HEK293 (cell line): Measurements from ENCODE around the gene NRL.
A peak's percentile ranks its signal among the peaks of the same experiment; 100 is the strongest.

Experiments used
- GLIS1 ChIP-seq: fragments of 450-650 bp; formaldehyde crosslinking; IDR thresholded peaks from 2 replicates; pipeline ENCODE4 v1.5.1; 2016; ENCODE audit warnings: missing biosample characterization, missing genetic modification characterization
- SP2 ChIP-seq: fragments of 450-650 bp; formaldehyde crosslinking; IDR thresholded peaks from 2 replicates; pipeline ENCODE4 v1.5.1; 2016; ENCODE audit warnings: missing biosample characterization, missing genetic modification characterization
- WT1 ChIP-seq: fragments of 450-650 bp; formaldehyde crosslinking; IDR thresholded peaks from 2 replicates; pipeline ENCODE4 v1.5.1; 2016; ENCODE audit warnings: missing biosample characterization, missing genetic modification characterization
- ZBTB20 ChIP-seq: fragments of 450-650 bp; formaldehyde crosslinking; IDR thresholded peaks from 2 replicates; pipeline ENCODE4 v1.5.1; 2016; ENCODE audit warnings: missing biosample characterization, missing genetic modification characterization
- ZBTB21 ChIP-seq: fragments of 450-650 bp; formaldehyde crosslinking; IDR thresholded peaks from 2 replicates; pipeline ENCODE4 v1.5.1; 2017; ENCODE audit warnings: missing biosample characterization, missing genetic modification characterization
- ZBTB7A ChIP-seq: fragments of 450-650 bp; formaldehyde crosslinking; IDR thresholded peaks from 2 replicates; pipeline ENCODE4 v1.5.1; 2016; ENCODE audit warnings: low read depth, missing biosample characterization, missing genetic modification characterization
- ZIC2 ChIP-seq: fragments of 450-650 bp; formaldehyde crosslinking; IDR thresholded peaks from 2 replicates; pipeline ENCODE4 v1.5.1; 2016; ENCODE audit warnings: missing biosample characterization, missing genetic modification characterization
- ZNF10 ChIP-seq: fragments of 450-650 bp; formaldehyde crosslinking; IDR thresholded peaks from 2 replicates; pipeline ENCODE4 v1.5.1; 2017; ENCODE audit warnings: missing biosample characterization, missing genetic modification characterization
- ZNF138 ChIP-seq: fragments of 450-650 bp; formaldehyde crosslinking; IDR thresholded peaks from 2 replicates; pipeline ENCODE4 v1.5.1; 2016; ENCODE audit warnings: missing biosample characterization, missing genetic modification characterization, borderline replicate concordance
- ZNF157 ChIP-seq: fragments of 450-650 bp; formaldehyde crosslinking; IDR thresholded peaks from 2 replicates; pipeline ENCODE4 v1.5.1; 2016; ENCODE audit warnings: missing biosample characterization, missing genetic modification characterization
- ZNF2 ChIP-seq: fragments of 450-650 bp; formaldehyde crosslinking; IDR thresholded peaks from 2 replicates; pipeline ENCODE4 v1.5.1; 2016; ENCODE audit warnings: missing biosample characterization, missing genetic modification characterization
- ZNF202 ChIP-seq: fragments of 450-650 bp; formaldehyde crosslinking; IDR thresholded peaks from 2 replicates; pipeline ENCODE4 v1.5.1; 2016; ENCODE audit warnings: missing biosample characterization, missing genetic modification characterization, borderline replicate concordance
- ZNF211 ChIP-seq: fragments of 450-650 bp; formaldehyde crosslinking; IDR thresholded peaks from 2 replicates; pipeline ENCODE4 v1.5.1; 2016; ENCODE audit warnings: low read depth, missing biosample characterization, missing genetic modification characterization
- ZNF239 ChIP-seq: fragments of 450-650 bp; formaldehyde crosslinking; IDR thresholded peaks from 2 replicates; pipeline ENCODE4 v1.5.1; 2016; ENCODE audit warnings: missing biosample characterization, missing genetic modification characterization
- ZNF248 ChIP-seq: fragments of 450-650 bp; formaldehyde crosslinking; IDR thresholded peaks from 2 replicates; pipeline ENCODE4 v1.5.1; 2017; ENCODE audit warnings: missing biosample characterization, missing genetic modification characterization
- ZNF302 ChIP-seq: fragments of 450-650 bp; formaldehyde crosslinking; IDR thresholded peaks from 2 replicates; pipeline ENCODE4 v1.5.1; 2016; ENCODE audit warnings: missing biosample characterization, missing genetic modification characterization, low read depth
- ZNF549 ChIP-seq: fragments of 450-650 bp; IDR thresholded peaks from 2 replicates; pipeline ENCODE4 v1.5.1; 2018; ENCODE audit warnings: missing biosample characterization, missing genetic modification characterization, mild to moderate bottlenecking, inconsistent platforms, moderate library complexity
- ZNF561 ChIP-seq: fragments of 450-650 bp; IDR thresholded peaks from 2 replicates; pipeline ENCODE4 v1.5.1; 2018; ENCODE audit warnings: missing biosample characterization, missing genetic modification characterization, borderline replicate concordance
- ZNF585B ChIP-seq: fragments of 450-650 bp; formaldehyde crosslinking; IDR thresholded peaks from 2 replicates; pipeline ENCODE4 v1.5.1; 2016; ENCODE audit warnings: missing biosample characterization, missing genetic modification characterization
- ZNF600 ChIP-seq: fragments of 450-650 bp; formaldehyde crosslinking; IDR thresholded peaks from 2 replicates; pipeline ENCODE4 v1.5.1; 2016; ENCODE audit warnings: missing biosample characterization, missing genetic modification characterization
- ZNF621 ChIP-seq: fragments of 450-650 bp; formaldehyde crosslinking; IDR thresholded peaks from 2 replicates; pipeline ENCODE4 v1.5.1; 2017; ENCODE audit warnings: missing biosample characterization, missing genetic modification characterization
- ZNF658 ChIP-seq: fragments of 450-650 bp; formaldehyde crosslinking; IDR thresholded peaks from 2 replicates; pipeline ENCODE4; 2016; ENCODE audit warnings: missing biosample characterization, missing genetic modification characterization
- ZNF664 ChIP-seq: fragments of 450-650 bp; formaldehyde crosslinking; IDR thresholded peaks from 2 replicates; pipeline ENCODE4 v1.5.1; 2016; ENCODE audit warnings: missing biosample characterization, missing genetic modification characterization
- ZNF76 ChIP-seq: fragments of 450-650 bp; formaldehyde crosslinking; IDR thresholded peaks from 2 replicates; pipeline ENCODE4; 2016; ENCODE audit warnings: low read depth, missing biosample characterization, missing genetic modification characterization, borderline replicate concordance
- ZNF777 ChIP-seq: fragments of 450-650 bp; formaldehyde crosslinking; IDR thresholded peaks from 2 replicates; pipeline ENCODE4 v1.5.1; 2017; ENCODE audit warnings: missing biosample characterization, missing genetic modification characterization, borderline replicate concordance
- ZNF785 ChIP-seq: fragments of 450-650 bp; formaldehyde crosslinking; IDR thresholded peaks from 2 replicates; pipeline ENCODE4 v1.5.1; 2016; ENCODE audit warnings: missing biosample characterization, missing genetic modification characterization
- ZXDB ChIP-seq: fragments of 450-650 bp; formaldehyde crosslinking; IDR thresholded peaks from 2 replicates; pipeline ENCODE4 v1.5.1; 2016; ENCODE audit warnings: missing biosample characterization, missing genetic modification characterization
- TF ChIP-seq, protein P1 (sequence below): fragments of 450-650 bp; formaldehyde crosslinking; IDR thresholded peaks from 2 replicates; pipeline ENCODE4 v1.5.1; 2016; ENCODE audit warnings: missing biosample characterization, missing genetic modification characterization
- TF ChIP-seq, protein P2 (sequence below): fragments of 450-650 bp; formaldehyde crosslinking; IDR thresholded peaks from 2 replicates; pipeline ENCODE4 v1.5.1; 2017; ENCODE audit warnings: missing biosample characterization, missing genetic modification characterization
- TF ChIP-seq, protein P3 (sequence below): fragments of 450-650 bp; formaldehyde crosslinking; IDR thresholded peaks from 2 replicates; pipeline ENCODE4 v1.5.1; 2016; ENCODE audit warnings: missing biosample characterization, missing genetic modification characterization
- TF ChIP-seq, protein P4 (sequence below): fragments of 450-650 bp; formaldehyde crosslinking; IDR thresholded peaks from 2 replicates; pipeline ENCODE4 v1.5.1; 2016; ENCODE audit warnings: missing biosample characterization, missing genetic modification characterization
- TF ChIP-seq, protein P5 (sequence below): fragments of 450-650 bp; formaldehyde crosslinking; optimal IDR thresholded peaks from 2 replicates; pipeline ENCODE3; 2016; ENCODE audit warnings: missing biosample characterization, mild to moderate bottlenecking, missing genetic modification characterization

The NRL gene

DNA sequence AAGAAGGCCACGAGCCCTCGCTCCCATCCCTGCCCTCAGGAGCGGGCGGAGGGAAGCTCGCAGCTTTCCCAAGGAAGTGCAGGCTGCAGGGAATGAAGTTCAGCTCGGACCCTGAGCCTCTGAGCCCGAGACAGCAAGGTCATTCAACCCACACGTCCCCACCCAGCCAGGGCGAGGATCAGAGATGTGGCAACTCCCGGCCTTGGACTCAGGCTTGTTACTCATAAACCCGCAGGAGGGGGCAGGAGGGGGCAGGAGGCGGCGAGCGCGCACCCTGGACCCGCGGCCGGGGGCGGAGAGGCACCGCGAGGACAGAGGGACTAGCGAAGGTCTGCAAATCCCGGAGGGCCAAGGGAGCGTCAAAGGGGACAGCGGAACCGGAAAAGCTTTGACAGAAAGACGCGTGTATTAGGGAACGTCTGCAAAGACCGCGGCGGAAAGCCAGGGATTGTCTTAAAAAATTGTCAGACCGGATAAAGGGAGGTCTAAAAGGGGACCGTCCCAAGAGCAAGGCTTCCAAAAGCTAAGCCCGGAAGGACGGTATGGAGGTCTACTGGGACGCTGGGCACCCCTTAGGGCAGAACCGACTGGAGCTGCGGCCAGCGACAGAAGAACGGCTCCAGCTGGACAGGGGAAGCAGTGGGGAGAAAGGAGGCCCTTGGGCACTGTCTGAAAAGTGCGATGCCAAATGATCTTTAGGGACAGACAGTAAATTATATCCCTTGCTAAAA is 783 bp downstream of the NRL start (continued):
- TF ChIP-seq, protein P1, sequence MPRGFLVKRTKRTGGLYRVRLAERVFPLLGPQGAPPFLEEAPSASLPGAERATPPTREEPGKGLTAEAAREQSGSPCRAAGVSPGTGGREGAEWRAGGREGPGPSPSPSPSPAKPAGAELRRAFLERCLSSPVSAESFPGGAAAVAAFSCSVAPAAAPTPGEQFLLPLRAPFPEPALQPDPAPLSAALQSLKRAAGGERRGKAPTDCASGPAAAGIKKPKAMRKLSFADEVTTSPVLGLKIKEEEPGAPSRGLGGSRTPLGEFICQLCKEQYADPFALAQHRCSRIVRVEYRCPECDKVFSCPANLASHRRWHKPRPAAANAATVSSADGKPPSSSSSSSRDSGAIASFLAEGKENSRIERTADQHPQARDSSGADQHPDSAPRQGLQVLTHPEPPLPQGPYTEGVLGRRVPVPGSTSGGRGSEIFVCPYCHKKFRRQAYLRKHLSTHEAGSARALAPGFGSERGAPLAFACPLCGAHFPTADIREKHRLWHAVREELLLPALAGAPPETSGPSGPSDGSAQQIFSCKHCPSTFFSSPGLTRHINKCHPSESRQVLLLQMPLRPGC (tag by site-specific recombination): peak; percentile 56
- TF ChIP-seq ZNF585B (tag by site-specific recombination): no peak
- no peak for TF ChIP-seq ZNF785 (tag by site-specific recombination)
- TF ChIP-seq, protein P2, sequence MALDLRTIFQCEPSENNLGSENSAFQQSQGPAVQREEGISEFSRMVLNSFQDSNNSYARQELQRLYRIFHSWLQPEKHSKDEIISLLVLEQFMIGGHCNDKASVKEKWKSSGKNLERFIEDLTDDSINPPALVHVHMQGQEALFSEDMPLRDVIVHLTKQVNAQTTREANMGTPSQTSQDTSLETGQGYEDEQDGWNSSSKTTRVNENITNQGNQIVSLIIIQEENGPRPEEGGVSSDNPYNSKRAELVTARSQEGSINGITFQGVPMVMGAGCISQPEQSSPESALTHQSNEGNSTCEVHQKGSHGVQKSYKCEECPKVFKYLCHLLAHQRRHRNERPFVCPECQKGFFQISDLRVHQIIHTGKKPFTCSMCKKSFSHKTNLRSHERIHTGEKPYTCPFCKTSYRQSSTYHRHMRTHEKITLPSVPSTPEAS: no peak
- TF ChIP-seq ZNF211: no peak
- no peak for TF ChIP-seq WT1 (tag by site-specific recombination)
- no peak for TF ChIP-seq ZNF658
- no peak for TF ChIP-seq ZNF157 (tag by site-specific recombination)
- no peak for TF ChIP-seq ZNF138 (tag by site-specific recombination)
- no peak for TF ChIP-seq ZNF549
- TF ChIP-seq ZNF239 (tag by site-specific recombination): peak; percentile 90
- 0 out of 2 replicates have a peak, but pooled peaks have one; percentile 33 for TF ChIP-seq ZNF561 (tag by site-specific recombination)
- TF ChIP-seq SP2 (tag by site-specific recombination): peak; percentile 53
- TF ChIP-seq ZIC2 (tag by site-specific recombination): peak; percentile 78
- peak; percentile 48; the same call in 1 of the 2 replicates for TF ChIP-seq ZNF2 (tag by site-specific recombination)
- TF ChIP-seq ZBTB21 (tag by site-specific recombination): no peak; the same call in 1 of the 2 replicates
- TF ChIP-seq GLIS1 (tag by site-specific recombination): peak; percentile 75
- TF ChIP-seq ZBTB7A: no peak
- TF ChIP-seq ZNF10 (tag by site-specific recombination): no peak
- peak; percentile 64 for TF ChIP-seq ZNF76 (tag by site-specific recombination)
- TF ChIP-seq ZBTB20 (tag by site-specific recombination): peak; percentile 77; the same call in 1 of the 2 replicates
- no peak for TF ChIP-seq ZNF664 (tag by site-specific recombination)
- TF ChIP-seq ZNF777 (tag by site-specific recombination): no peak
- peak; percentile 83 for TF ChIP-seq ZNF600 (tag by site-specific recombination)
- TF ChIP-seq, protein P3, sequence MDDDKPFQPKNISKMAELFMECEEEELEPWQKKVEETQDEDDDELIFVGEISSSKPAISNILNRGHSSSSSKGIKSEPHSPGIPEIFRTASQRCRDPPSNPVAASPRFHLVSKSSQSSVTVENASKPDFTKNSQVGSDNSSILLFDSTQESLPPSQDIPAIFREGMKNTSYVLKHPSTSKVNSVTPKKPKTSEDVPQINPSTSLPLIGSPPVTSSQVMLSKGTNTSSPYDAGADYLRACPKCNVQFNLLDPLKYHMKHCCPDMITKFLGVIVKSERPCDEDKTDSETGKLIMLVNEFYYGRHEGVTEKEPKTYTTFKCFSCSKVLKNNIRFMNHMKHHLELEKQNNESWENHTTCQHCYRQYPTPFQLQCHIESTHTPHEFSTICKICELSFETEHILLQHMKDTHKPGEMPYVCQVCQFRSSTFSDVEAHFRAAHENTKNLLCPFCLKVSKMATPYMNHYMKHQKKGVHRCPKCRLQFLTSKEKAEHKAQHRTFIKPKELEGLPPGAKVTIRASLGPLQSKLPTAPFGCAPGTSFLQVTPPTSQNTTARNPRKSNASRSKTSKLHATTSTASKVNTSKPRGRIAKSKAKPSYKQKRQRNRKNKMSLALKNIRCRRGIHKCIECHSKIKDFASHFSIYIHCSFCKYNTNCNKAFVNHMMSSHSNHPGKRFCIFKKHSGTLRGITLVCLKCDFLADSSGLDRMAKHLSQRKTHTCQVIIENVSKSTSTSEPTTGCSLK (tag by site-specific recombination): no peak
- TF ChIP-seq, protein P4, sequence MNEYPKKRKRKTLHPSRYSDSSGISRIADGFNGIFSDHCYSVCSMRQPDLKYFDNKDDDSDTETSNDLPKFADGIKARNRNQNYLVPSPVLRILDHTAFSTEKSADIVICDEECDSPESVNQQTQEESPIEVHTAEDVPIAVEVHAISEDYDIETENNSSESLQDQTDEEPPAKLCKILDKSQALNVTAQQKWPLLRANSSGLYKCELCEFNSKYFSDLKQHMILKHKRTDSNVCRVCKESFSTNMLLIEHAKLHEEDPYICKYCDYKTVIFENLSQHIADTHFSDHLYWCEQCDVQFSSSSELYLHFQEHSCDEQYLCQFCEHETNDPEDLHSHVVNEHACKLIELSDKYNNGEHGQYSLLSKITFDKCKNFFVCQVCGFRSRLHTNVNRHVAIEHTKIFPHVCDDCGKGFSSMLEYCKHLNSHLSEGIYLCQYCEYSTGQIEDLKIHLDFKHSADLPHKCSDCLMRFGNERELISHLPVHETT (tag by site-specific recombination): peak; percentile 73; the same call in 1 of the 2 replicates
- TF ChIP-seq ZNF621: no peak
- TF ChIP-seq ZNF202: no peak
- no peak for TF ChIP-seq ZNF302 (tag by site-specific recombination)
- TF ChIP-seq ZXDB: peak; percentile 79
- TF ChIP-seq ZNF248: no peak
- TF ChIP-seq, protein P5, sequence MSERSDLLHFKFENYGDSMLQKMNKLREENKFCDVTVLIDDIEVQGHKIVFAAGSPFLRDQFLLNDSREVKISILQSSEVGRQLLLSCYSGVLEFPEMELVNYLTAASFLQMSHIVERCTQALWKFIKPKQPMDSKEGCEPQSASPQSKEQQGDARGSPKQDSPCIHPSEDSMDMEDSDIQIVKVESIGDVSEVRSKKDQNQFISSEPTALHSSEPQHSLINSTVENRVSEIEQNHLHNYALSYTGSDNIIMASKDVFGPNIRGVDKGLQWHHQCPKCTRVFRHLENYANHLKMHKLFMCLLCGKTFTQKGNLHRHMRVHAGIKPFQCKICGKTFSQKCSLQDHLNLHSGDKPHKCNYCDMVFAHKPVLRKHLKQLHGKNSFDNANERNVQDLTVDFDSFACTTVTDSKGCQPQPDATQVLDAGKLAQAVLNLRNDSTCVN (tag by site-specific recombination): peak; percentile 93
